ENCODE measurements around the gene BBS5. TPM values are rescaled to one million over a fixed set of nuclear protein-coding genes. Genes with fewer than 3 reads are reported as not detected.
"Not testable (repeated sequence)": the region's sequence is repeated elsewhere in the genome, so short reads cannot be mapped to it uniquely, and the experiment has no call there.

Gene BBS5
- total RNA-seq, 1 donor = 2.4 TPM

DNA sequence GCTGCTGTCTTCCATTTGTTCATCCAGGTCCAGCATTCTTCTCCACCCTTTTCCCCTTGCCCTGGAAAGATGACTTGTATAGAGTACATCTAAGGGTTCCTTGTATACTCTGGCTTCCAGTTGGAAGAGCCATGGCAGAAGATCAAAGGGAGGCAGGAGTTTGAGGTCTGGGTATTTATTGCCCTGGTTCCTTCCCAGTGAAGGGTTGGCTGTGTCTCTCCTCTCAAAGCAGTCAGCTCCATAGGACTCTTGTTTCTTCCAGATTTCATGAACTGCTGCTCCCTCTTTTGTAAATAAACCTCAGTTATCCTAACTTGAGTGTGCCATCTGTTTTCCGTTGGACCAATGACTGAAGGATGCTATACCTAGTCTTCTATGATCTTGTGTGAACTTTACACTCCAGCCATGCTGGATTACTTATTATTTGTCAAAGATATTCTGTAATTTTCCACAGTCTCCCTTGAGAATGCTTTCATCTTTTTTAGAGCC, 6.4 kb downstream of the BBS5 start:
- DNase-seq (ENCODE audit: low read depth in 2 of 3, low spot score in 2 of 3) = no peak

GRCh38 chr2:169486487-169486886, 7.2 kb downstream of the BBS5 start:
- no peak for DNase-seq (ENCODE audit: low read depth in 2 of 3, low spot score in 2 of 3)

DNA sequence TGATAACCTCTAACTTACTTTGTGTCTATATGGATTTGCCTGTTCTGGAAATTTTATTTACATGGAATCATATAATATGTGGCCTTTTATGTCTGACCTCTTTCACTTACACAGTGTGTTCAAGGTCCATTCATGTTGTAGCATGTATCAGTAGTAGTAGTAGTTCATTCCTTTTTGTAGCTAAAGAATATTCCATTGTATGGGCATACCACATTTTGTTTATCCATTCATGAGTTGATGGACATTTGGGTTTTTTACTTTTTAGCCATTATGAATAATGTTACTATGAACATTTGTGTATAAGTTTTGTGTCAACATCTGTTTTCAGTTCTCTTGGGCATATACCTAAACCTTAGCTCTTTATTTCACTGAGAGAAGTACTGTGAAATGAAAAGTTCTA, 11.5 kb downstream of the BBS5 start:
- DNase-seq (ENCODE audit: low read depth in 2 of 3, low spot score in 2 of 3) = no peak

- DNase-seq (ENCODE audit: low read depth in 2 of 3, low spot score in 2 of 3) = no peak
These were observed 12.1 kb downstream of the BBS5 start for GRCh38 chr2:169491378-169491777.

DNA sequence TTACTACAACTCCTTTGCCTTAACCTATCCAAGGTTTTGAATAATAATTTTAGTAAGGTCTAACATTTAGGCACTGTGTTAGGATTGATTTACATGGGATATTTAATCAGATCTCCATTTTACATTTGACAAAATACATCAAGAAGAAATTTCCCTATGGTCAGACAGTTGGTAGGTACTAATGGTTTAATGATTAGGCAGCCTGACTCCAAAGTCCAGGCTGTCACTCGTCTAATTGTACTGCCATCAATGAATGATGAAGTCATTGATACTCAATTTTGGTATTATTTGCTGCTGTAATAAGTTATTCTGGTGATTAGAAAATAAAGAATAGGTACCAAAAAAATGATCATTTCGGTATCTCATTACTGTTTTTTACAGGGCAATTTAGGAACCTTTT, 14.1 kb downstream of the BBS5 start:
- no peak for DNase-seq (ENCODE audit: low read depth in 2 of 3, low spot score in 2 of 3)

GRCh38 chr2:169495310-169495928, 16.1 kb downstream of the BBS5 start:
- DNase-seq (ENCODE audit: low read depth in 2 of 3, low spot score in 2 of 3) = no peak

DNA sequence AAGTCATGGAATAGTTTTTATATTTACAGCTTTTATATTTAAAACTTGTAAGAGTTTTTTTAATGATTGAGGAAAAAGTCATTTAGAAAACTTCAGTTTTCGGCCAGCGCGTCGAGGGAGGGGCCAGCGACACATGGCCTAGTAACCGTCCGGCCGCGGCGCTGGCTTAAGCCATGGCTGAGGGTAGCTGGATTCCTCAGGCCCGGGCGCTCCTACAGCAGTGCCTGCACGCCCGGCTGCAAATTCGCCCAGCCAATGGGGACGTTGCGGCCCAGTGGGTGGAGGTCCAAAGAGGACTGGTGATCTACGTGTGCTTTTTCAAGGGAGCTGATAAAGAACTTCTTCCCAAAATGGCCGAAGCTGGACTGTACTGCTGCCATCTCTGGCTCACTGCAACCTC, 25.4 kb downstream of the BBS5 start:
- no peak for DNase-seq (ENCODE audit: low read depth in 2 of 3, low spot score in 2 of 3)

DNA sequence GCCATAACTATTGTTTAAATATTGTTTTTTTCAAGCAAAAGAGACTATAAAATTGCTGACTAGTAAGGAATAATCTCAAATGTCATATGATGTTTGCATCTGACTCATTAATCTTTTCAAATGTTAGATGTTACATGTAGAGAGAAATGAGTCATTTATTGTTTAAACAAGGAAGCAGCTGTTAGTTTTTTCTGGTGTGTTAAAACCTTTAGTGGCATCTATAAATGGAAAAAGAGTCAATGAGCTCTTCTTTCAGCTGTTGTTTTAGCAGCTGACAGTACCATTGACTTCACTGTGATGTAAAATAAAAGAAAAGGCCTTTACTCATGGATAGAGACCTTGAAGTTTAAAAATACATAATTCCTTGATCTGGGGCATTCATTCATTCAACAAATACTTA, 28.4 kb downstream of the BBS5 start:
- DNase-seq (ENCODE audit: low read depth in 2 of 3, low spot score in 2 of 3) = peak in 1 of 3 donors; percentile 55

DNA sequence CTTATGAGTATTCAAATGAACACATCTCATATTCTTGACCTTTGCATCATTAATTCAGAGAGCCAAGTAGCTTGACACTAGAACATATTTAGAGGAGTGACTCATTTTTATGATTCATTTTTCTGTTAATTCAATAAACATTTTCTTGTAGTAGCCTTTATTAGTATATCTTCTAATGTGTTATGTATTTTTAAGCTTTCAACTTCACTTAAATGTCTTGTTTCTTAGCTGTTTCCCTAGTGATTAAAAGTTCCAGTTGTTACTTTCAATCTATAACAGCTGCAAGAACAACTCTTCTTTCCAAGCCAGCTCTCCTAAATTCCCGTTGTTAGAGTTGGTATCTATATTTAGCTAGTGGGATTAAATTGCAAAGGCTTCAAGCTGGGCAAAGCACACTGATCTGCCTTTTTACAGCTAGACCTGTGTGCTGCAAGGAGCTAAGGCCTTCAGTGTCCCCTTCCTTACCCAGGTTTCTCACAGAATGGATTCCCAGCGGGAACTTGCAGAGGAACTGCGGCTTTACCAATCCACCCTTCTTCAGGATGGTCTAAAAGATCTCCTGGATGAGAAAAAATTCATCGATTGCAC, 30.1 kb downstream of the BBS5 start, which contains the start of gene KLHL41:
Gene KLHL41, plus strand, starts transcription at position 405 of the 588 bp plus-strand sequence. Its CDS starts 77 bp downstream, at position 482.
- DNase-seq (ENCODE audit: low read depth in 2 of 3, low spot score in 2 of 3) = no peak

GRCh38 chr2:169509955-169510354, 30.7 kb downstream of the BBS5 start:
- DNase-seq (ENCODE audit: low read depth in 2 of 3, low spot score in 2 of 3) = no peak

DNA sequence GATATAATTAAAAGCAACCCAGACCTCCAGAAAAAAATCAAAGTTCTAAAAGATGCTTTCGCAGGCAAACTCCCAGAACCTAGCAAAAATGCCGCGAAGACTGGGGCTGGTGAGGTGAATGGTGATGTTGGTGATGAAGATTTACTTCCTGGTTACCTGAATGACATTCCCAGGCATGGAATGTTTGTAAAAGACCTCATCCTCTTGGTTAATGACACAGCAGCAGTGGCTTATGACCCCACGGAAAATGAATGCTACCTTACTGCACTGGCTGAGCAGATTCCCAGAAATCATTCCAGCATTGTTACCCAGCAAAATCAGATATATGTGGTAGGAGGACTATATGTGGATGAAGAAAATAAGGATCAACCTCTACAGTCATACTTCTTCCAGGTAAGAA, 31.2 kb downstream of the BBS5 start:
- no peak for DNase-seq (ENCODE audit: low read depth in 2 of 3, low spot score in 2 of 3)

- DNase-seq (ENCODE audit: low read depth in 2 of 3, low spot score in 2 of 3) = no peak
These were observed 32.5 kb downstream of the BBS5 start for GRCh38 chr2:169511818-169512217.

GRCh38 chr2:169512525-169512924, 33.2 kb downstream of the BBS5 start:
- DNase-seq (ENCODE audit: low read depth in 2 of 3, low spot score in 2 of 3) = no peak

- no peak for DNase-seq (ENCODE audit: low read depth in 2 of 3, low spot score in 2 of 3)
These were observed 33.8 kb downstream of the BBS5 start for GRCh38 chr2:169513094-169513493.

GRCh38 chr2:169513926-169514325, 34.6 kb downstream of the BBS5 start:
- DNase-seq (ENCODE audit: low read depth in 2 of 3, low spot score in 2 of 3) = no peak

- peak in 1 of 3 donors; percentile 5 for DNase-seq (ENCODE audit: low read depth in 2 of 3, low spot score in 2 of 3)
These were observed 35.5 kb downstream of the BBS5 start for GRCh38 chr2:169514758-169515157.

DNA sequence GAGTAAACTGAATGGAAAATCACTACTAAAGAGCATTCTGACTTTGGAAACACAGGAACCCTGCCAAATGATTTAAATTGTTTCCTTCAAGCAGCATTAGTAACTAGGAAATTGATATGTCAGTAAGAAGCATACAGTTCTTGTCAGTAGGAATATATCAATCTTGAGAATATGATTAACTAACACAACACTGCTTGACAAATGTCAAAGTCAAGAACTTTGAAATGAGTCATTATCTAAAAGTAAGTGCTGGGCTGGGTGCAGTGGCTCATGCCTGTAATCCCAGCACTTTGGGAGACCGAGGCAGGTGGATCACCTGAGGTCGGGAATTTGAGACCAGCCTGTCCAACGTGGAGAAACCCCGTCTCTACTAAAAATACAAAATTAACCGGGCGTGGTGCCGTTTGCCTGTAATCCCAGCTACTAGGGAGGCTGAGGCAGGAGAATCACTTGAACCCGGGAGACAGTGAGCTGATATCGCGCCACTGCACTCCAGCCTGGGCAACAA, 37.2 kb downstream of the BBS5 start:
- not testable (repeated sequence) for DNase-seq (ENCODE audit: low read depth in 2 of 3, low spot score in 2 of 3)

GRCh38 chr2:169520896-169521295, 41.6 kb downstream of the BBS5 start:
- no peak for DNase-seq (ENCODE audit: low read depth in 2 of 3, low spot score in 2 of 3)

- DNase-seq (ENCODE audit: low read depth in 2 of 3, low spot score in 2 of 3) = no peak
These were observed 44.4 kb downstream of the BBS5 start for GRCh38 chr2:169523681-169524080.

- DNase-seq (ENCODE audit: low read depth in 2 of 3, low spot score in 2 of 3) = no peak
These were observed 46.1 kb downstream of the BBS5 start for GRCh38 chr2:169525434-169525833.

DNA sequence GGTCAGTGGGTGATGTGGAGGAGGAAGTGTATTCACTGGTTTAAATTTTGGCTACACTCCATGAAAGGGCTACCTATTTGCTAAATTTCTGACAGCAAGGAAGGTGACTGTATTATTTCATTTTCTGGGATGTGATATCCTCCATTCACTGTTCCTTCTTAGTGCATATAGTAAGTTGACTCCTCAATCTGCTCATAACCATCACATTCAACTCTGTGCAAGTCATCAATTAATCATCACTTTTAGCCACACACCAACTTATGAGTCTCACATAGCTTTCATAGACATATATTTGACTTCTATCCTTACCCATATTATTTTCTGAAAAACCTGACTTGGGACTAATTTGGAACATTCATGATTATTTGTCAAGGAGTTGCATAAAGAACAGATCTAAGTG, 47.2 kb downstream of the BBS5 start:
- DNase-seq (ENCODE audit: low read depth in 2 of 3, low spot score in 2 of 3) = no peak

DNA sequence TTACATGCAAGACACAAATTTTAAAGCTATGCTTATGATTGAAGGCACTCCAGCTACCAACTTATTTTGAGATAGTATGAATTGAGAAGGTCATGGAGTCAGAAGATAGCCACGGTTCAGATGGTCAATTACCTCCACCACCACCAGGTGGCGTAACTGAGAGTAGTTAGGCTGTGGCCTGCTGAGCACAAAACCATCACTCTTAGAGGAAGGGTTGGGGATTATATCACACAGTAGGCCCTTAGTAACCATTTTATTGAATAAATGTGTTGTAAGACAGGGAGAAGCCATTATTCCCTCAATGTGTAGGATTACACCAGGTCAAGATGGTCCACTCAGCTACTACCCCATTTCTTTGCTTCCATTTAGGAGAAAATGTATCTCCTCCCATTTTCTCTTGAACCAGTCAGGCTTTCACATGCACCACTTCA, 49.0 kb downstream of the BBS5 start:
- DNase-seq (ENCODE audit: low read depth in 2 of 3, low spot score in 2 of 3) = peak; percentile 51 to 80 (median 62)

Measured in hematopoietic multipotent progenitor cell (in vitro differentiated cells).